GM18951 (cell line): ENCODE data around the gene PDZK1IP1.

Source experiments
- POLR2A ChIP-seq: IDR thresholded peaks from 4 replicates; pipeline ENCODE4 v1.6.1; 2011; ENCODE audit warnings: mild to moderate bottlenecking; ENCODE audit not compliant: insufficient read length, insufficient read depth; ENCODE audit errors: extremely low read depth
- in situ Hi-C: fragments of 300-500 bp; cut with MboI; formaldehyde crosslinking; loops from one replicate; pipeline ENCODE4 v1.12.0; 2022; ENCODE audit warnings: low sequenced_read_pairs, mixed read lengths, inconsistent platforms; ENCODE audit not compliant: unreplicated experiment

Gene PDZK1IP1

GRCh38 chr1:47227341-47228232 is 37.8 kb upstream of the PDZK1IP1 start:
- in situ Hi-C loops, result no loop called here
- no peak for TF ChIP-seq POLR2A

- in situ Hi-C loops, result no loop called here
- TF ChIP-seq POLR2A, result no peak
Observed at GRCh38 chr1:47226839-47227215, 37.0 kb upstream of the PDZK1IP1 start.

GRCh38 chr1:47226121-47226838 is 36.4 kb upstream of the PDZK1IP1 start:
- no peak for TF ChIP-seq POLR2A
- in situ Hi-C loops, result no loop called here

- TF ChIP-seq POLR2A, result no peak
- in situ Hi-C loops, result no loop called here
Observed at GRCh38 chr1:47225430-47226100, 35.7 kb upstream of the PDZK1IP1 start.

GRCh38 chr1:47224676-47225399 is 35.0 kb upstream of the PDZK1IP1 start:
- no peak for TF ChIP-seq POLR2A
- in situ Hi-C loops, result loop anchor here (25.0 kb wide), 1 partner anchor 487 kb away; no protein-coding TSS in a partner anchor

GRCh38 chr1:47223921-47224675 is 34.3 kb upstream of the PDZK1IP1 start:
- TF ChIP-seq POLR2A, result no peak
- in situ Hi-C loops, result loop anchor here (25.0 kb wide), 1 partner anchor 488 kb away; no protein-coding TSS in a partner anchor

GRCh38 chr1:47223174-47223920 is 33.5 kb upstream of the PDZK1IP1 start:
- in situ Hi-C loops, result loop anchor here (25.0 kb wide), 1 partner anchor 489 kb away; no protein-coding TSS in a partner anchor
- TF ChIP-seq POLR2A, result no peak

- no peak for TF ChIP-seq POLR2A
- in situ Hi-C loops, result loop anchor here (25.0 kb wide), 1 partner anchor 490 kb away; no protein-coding TSS in a partner anchor
Observed at GRCh38 chr1:47222476-47222875, 32.6 kb upstream of the PDZK1IP1 start.

GRCh38 chr1:47219590-47220220 is 29.9 kb upstream of the PDZK1IP1 start:
- TF ChIP-seq POLR2A, result no peak
- in situ Hi-C loops, result loop anchor here (25.0 kb wide), 1 partner anchor 493 kb away; no protein-coding TSS in a partner anchor

- in situ Hi-C loops, result loop anchor here (25.0 kb wide), 1 partner anchor 493 kb away; no protein-coding TSS in a partner anchor
- TF ChIP-seq POLR2A, result no peak
Observed at GRCh38 chr1:47219001-47219400, 29.2 kb upstream of the PDZK1IP1 start.
